HG03378 (cell line): Measurements from ENCODE around the gene WDR5B.

ENCODE experiments used
- ATAC-seq: cut with Tn5 transposase; IDR thresholded peaks from one replicate; pipeline ENCODE4 v1.9.1; 2021; ENCODE audit warnings: mild to moderate bottlenecking, moderate library complexity; ENCODE audit not compliant: unreplicated experiment

The WDR5B gene

DNA sequence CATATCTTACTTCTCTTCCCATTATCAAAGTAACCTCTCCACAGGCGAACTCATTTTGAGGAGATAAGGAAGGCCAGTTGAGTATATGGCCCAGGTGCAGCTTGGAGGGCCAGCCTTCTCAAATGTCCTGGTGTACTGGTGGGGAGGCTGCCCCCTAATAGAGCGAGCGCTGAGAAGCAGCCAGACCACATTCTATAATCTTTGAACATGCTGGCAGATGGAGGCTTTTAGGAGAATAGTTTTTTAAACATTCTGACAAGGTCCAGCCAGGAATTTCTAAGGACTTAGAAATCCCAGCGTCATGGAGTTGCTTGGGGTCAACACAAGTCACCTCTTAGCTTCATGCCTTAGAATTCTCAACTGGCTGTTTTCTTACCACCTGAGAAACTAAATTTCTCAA is 5.8 kb downstream of the WDR5B start:
- no peak for ATAC-seq

DNA sequence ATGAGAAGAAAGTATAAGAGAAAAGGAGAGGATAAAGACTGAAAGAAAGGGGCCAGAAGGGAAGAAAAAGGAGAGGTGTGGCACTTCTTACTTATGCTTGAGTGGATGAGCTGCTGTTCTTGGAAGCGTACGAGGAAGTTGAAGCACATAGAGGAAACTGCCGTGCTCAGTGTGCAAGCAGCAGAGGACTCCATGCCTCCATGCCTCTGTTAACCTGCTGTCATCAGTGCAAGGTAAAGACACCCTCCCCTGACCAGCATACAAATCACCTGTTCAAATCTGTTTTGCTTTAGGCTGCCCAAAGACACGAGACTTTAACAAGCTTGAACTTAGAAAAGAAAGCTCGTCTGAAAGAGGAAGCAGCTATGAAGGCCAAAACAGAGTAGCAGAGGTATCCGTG is 6.4 kb downstream of the WDR5B start:
- ATAC-seq: no peak

DNA sequence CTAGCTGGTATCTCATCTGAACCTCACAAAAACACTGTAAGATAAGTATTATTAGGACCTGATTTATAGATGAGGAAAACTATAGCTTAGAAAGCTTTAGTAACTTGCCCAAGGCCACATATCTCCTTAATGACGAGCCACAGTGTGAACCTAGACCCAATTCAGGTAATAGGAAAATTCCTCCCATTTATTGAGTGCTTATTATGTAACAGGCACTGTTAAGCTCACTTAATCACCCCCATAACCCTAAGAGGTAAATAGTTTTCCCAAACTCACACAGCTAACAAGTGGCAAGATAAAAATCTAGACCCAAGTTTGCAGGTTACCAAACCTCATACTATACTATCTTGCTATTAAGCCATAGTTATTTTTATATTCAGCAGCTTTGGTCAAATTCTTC is 7.9 kb downstream of the WDR5B start:
- no peak for ATAC-seq

DNA sequence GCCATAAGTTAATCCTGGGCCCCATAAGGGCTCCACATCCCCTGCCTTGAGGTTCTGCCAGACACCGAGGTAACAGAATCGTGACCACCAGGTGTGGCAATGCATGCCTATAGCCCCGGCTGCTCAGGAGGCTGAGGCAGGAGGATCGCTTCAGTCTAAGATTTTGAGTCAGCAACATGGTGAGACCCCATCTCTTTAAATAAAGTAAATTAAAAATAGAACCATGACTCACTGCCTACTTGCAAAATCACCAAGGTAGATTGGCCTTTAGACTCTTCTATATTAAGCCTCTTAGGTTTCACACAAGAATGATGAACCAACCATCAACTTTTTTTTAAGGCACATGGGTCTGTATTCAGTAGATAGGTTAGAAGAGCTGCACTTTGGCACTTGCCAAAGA is 9.7 kb downstream of the WDR5B start:
- no peak for ATAC-seq

DNA sequence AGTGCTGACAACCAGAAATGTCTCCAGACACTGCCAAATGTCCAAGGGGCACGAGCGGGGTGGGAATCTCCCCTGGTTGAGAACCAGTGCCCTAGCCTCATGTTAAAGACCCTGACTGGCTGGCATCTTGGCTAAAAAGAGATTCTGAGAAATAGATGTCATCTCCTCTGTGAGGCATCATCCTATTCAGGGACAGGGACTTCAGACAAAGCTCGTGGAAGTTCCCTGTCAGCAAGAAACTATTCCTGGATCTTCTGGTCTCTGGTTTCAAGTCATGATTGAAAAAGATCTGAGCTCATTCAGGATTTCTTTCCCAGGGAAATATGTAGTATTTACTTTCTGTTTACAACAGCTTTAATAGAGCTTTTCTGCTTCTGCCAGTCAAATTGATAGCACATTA is 10.8 kb downstream of the WDR5B start:
- no peak for ATAC-seq

DNA sequence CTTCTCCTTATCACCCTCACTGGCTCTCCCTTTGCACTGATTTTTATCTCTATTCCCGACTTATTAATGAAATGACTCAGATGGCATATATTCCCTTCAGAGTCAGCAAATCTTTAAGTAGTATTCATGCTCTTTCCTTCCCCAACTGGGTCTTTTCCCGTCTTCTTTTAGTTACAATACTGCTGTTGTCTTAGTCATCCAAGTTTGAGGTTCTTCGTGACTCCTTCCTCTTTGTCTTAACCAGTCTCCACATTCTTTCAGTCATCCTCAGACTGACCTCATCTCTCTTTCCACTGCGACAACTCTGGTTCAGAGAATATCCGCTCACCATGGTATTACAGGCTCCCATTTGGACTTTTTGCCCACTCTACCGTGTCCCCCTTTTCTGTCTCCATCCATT is 12.4 kb downstream of the WDR5B start:
- no peak for ATAC-seq

DNA sequence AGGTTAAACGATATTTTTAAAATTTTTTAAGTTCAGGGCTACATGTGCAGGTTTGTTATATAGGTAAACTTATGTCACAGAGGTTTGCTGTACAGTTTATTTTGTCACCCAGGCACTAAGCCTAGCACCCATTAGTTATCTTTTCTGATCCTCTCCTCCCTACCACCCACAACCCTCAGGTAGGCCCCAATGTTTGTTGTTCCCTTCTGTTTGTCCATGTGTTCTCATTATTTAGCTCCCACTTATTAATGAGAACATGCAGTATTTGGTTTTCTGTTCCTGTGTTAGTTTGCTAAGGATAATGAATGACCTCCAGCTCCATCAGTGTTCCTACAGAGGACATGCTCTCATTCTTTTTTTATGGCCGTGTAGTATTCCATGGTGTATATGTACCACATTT is 16.9 kb downstream of the WDR5B start:
- no peak for ATAC-seq

DNA sequence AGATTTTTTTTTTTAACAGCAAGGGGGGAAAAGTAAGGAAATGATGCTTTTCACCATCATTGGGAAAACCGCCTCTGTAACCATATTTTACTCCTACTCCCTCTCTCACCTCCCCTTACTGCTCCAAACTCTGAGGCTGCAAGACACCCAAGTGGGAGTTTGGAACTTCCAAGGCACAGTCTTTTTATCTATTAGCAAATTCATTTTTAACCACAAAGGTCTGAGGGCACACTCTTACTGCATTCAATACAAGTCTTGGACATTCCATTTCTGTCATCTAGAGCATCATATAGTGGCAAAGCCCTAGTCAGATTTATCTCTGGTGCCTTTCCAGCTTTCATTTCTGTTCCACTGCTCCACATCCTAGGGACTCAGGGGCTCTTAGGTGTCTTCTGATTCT is 18.7 kb downstream of the WDR5B start:
- no peak for ATAC-seq

DNA sequence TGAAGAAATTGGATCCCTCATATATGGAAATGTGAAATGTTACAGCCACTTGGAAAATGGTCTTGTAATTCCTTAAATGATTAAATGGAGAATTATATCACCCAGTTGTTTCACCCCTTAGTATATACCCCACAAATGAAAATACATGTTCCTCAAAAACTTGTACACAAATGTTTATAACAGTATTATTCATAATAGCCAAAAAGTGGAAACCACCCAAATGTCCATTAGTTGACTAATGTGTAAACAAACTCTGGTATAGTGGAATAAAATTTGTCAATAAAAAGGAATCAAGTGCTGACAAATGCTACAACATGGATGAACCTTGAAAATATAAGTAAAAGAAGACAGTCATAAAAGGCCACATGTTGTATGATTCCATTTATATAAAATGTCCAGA is 19.4 kb downstream of the WDR5B start:
- ATAC-seq: no peak

DNA sequence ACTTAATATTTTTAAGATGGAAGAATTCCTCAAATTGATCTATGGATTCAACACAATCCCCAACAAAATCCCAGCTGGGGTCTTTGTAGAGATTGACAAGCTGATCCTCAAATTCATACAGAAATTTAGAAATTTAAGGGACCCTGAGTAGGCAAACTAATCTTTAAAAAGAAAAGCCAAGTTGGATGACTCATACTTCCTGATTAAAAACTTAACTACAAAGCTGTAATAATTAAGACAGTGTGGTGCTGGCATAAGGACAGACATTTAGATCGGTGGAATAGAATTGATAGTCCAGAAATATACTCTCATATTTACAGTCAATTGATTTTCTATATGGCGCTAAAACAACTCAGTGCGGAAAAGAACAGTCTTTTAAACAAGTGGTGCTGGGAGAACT is 20.3 kb downstream of the WDR5B start:
- no peak for ATAC-seq

DNA sequence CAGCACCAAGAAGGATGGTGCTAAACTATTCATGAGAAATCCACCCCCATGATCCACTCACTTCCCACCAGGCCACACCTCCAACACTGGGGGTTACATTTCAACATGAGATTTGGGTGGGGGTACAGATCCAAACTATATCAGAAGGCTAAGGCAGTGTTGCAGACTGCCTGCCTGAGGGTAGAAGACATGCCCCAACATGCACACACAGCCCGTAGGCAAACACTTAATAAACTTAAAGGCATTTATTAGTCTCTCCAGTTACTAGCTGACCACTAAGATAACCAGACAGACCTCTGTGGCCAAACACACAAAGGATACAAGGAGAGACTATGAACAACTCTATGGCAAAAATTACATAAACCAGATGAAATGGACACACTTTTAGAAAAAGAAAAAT is 21.7 kb downstream of the WDR5B start:
- ATAC-seq: no peak

DNA sequence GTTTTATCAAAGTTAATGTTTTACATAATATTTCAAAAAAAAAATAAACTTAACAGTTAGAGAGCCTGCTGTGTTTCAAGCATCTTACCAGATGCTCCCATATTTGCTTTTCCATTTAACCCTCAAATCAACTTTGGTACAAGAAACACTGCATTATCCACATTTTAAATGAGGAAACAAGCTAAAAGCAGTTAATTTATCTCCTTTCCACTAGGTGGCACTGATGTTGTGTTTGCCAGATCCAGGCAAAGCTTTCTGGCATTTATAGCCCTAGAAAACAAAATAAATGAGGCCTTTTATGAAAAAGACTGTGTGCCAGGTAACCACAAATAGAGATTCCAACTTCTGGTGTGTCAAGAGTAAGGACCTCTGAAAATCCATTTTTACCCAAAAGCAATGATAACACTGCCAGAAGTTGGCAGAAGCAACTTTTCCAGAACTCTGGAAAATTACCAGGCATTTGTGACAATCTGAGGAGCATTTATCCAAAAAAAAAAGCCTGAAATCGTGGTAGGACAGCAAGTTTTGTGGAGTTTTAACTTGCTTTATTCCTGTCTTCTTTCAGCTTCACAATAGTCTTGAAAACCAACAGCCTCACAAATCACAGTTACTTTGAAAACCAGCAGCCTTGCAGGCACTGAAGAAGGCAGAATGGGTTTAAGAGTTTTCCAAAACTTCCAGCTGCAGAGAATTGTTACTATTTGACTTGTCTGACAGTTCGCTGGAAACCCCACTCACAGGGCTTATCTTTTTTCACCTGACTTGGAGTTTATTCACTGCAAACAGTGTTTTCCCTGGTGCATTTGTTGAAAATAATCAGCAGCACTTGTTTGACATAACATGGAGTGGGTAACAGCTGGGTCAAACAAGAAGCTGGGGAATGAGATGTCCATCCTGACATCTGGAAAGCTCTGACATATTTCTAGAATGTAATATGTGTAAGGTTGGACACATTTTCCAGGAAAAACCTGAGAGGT is 22.7 kb downstream of the WDR5B start:
- ATAC-seq: no peak

DNA sequence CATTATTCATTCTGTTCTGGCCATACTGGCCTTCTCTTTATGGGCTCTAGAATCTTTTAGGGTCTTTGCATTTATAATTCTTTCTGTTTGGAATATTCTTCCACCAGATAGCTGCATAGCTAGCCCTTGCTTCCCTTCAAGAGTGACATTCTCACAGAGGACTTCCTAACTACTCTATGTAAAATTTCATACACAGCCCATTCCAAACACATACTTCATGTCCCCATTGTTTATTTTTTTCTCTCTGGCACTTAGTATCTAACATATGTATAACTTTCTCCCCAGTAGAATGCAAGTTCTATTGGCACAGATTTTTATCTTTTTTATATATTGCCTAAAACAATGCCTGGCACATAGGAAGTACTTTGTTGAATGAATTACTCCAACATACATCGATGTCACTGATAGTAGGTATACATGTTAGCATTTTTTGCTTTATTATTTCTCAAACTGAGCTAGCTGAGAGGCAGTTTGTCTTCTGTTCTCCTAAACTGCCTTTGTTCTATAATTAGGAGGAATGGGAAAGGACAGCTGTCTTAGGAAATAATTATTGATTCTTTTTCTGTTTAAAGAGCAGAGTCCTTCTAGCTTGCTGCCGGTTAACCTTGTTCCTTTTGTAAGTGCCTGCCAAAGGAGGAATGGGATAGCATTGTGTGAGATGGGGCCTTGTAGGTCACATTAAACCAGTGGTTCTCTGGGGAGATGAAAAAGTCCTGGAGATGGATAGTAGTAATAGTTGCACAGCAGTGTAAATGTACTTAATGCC is 24.0 kb downstream of the WDR5B start:
- ATAC-seq: no peak

DNA sequence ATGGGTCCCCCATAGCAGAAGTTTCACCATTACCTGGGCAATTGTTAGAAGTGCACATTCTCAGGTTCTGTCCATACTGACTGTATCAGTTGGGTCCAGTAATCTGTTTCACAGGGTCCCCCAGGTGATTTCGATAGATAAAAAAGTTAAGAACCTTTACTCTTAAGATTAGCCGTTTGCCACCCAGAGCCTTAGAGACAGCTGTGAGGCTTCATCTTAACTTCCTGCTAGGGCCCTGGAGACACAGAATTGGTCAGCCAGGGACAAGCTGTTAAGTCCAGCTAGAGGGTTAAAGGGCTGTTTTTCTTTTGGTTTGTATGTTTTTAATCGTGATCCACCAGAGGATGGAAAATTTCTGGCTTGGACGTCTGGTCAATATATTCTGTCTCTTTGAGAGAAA is 25.2 kb downstream of the WDR5B start:
- no peak for ATAC-seq

DNA sequence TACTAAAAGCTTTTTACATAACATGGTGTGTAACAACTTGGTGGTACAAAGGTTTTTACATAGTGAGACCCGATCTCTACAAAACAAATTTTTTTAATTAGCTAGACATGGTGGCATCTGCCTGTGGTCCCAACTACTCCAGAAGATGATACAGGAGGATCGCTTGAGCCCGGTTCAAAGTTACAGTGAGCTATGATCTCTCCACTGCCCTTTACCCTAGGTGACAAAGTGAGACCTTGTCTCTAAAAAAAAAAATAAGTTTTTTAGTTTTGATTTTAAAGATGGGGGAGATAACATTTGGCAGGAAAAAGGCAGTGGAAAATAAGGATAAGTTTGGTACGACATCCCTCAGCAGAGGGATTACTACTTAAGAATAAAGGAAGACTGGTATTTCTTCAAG is 26.0 kb downstream of the WDR5B start:
- ATAC-seq: no peak

DNA sequence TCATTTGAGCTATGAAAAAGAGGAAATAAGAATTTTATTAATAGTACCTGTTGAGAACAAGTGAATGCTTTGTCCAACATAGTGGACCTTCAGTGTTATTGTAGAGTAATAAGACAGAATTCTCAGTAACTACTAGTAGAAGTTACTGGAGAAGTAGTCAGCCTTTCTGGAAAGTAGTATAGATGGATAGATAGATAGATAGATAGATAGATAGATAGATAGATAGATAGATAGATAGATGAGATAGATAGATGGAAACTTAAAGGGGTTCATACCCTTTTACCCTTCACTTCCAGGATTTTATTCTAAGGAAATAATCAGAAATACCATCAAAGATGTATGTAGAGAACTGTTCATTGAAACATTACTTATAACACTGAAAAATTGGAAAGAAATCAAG is 26.7 kb downstream of the WDR5B start:
- no peak for ATAC-seq

DNA sequence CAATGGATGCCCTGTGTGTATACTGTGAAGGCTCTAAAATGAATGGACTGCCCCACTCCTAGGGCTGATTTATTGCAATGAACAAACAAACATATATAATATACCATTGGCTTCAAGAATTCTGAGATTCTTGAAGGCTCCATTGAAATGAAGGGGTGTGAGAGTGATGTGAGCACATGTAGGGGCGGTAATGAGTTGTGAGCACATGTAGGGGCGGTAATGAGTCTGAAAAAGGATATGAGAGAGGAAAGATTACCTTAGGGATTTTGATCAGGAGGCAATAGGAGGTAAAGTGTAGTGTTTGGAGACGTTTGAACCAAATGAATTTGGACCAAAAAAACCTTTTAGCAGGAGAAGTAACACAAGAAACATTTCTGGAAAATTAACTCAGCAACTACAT is 28.2 kb downstream of the WDR5B start:
- ATAC-seq: no peak

DNA sequence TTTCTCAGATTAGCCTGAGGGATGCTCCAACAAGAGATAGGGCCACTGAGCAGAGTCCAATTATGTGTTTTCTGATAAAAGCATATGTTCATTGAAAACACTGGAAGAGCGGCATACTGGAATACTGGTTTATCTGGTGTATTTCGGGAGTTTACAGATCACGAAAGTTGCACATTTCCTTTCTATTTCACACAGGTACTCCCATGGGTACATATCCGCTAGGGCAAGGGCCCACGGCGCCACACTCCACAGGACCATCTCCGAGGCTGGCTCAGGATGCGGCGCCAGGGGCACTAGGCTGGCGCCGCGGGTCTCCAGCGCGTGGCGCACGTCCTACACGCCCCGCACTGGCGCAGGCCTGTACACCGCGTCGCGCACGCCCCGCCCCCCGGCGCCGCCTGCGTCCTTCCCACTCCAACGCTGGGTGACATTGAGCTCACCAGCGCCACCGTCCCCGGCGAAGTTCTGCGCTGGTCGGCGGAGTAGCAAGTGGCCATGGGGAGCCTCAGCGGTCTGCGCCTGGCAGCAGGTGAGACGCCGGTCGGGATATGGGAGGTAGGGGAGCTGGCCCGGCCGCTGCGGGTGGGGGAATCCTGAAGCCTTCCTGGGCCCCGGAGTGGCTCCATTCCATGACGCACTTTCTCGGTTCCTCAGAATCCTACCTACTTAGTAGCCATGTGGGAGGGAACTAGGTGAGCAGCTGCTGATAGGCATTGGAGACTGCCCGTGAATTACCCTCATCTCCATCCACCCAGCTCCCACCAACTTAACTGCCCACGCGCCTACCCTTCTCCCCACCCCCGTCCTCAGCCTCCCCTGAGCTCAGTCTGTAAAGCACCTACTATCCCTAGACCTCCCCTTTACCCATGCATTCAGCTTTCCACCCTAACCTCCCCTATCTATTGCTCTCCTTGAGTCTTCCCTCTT is 31.8 kb downstream of the WDR5B start, which contains the start of gene FAM162A:
TSS of gene FAM162A (plus strand) at position 412 of the 927 bp plus-strand sequence. CDS start at position 496, 84 bp downstream.
- ATAC-seq: peak; percentile 82

DNA sequence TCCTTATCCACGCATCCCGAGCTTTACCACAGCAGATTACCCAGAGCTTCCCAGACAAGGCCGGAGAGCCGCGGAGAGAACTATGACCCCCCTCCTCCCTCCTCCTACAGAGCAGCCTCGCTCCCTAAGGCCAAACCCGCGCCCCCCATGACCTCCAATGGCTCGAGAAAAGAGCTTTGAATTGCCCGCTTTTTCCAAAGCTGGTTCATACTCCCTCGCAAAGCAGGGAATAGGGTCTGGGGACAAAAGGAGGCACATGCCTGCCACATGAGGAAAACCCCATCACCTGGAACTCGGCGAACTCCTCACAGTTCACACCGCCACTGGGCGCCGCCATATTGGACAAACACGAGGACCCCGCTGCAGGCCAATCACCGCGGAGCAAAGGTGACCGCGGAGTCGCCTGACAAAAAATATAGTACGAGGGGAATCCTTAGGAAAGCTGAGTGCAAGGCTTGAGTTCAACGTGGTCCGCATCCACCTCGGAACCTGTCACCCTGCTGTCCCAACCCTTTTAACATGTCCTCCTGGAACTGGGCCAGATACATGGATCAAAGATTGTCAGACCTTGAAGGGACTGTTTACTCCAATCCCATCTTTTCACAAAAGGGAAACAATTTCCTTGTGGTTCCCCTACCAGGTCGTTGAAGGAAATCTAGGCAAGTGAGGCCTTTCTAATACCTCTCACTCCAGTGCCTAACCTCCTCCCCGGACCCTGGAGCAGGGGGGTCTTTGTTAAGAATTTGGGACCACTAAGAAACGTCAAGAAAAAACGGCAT is 32.8 kb downstream of the WDR5B start, which contains the start of gene MIX23:
TSS of gene MIX23 (minus strand) at position 344 of the 779 bp plus-strand sequence. CDS start at position 337, 7 bp downstream.
- ATAC-seq: peak; percentile 40

DNA sequence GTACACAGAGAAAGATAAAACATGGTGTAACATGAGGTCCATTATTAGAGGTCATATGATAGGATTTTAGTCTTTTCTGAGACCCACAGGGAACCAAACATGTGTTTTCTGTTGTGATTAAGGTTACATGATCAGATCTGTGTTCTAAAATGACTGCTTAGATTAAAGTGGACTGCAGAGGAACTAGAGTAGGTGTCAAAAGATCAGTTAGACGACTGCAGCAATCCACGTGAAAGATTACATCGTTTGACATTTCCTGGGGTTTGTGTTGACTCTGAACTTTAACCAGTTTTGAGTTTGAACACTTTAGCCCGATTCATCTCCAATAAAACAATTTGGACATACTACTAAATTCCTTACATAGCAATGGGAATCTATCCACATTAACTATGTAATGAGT is 37.9 kb downstream of the WDR5B start:
- ATAC-seq: no peak
